ENCODE results near the gene HCN3. TPM values are rescaled to one million over a fixed set of nuclear protein-coding genes. Genes with fewer than 3 reads are reported as not detected.

HCN3 gene
- total and polyA plus RNA-seq, 2 of the 13 experiments (the other 11 are each of a cell fraction or from before 2014, with no cell fraction given), result 2.4 to 10.2 TPM

DNA sequence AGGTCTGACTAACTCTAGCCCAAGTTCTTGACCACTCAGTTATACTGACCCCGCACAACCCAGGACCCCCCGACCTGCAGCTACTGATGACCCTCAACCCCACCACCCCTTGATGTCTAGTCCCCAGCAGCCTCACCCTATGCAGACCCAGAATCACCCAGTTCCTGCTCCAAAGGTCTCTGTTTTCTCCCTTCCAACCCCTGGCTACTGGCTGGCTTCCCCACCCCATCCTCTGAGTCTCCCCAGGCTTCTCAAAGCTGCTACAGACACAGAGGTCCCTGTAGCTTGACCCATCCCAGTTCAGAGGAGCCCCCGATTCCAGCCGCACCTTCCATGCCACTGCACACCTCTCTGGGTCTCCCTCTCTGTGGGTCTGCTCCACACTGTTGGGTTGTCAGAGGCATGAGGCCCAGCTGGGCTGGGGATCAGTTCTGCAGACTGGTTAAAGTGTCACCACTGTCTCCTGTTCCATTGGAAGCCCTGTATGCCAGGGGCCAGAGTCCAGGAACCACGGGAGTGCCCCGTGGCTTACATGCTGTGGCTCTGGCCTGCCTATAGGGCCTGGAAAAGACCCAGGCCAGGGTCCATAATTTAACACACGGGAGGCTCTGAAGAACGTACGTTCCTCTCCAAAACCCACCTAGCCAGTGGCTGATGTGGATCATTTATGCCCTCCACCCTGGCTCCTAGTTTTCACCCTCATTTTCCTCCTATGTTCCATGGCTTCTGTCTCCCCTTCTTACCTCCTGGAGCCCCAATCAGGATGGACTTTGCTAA, 23.5 kb downstream of the HCN3 start (continued):
- TF ChIP-seq, protein P1, sequence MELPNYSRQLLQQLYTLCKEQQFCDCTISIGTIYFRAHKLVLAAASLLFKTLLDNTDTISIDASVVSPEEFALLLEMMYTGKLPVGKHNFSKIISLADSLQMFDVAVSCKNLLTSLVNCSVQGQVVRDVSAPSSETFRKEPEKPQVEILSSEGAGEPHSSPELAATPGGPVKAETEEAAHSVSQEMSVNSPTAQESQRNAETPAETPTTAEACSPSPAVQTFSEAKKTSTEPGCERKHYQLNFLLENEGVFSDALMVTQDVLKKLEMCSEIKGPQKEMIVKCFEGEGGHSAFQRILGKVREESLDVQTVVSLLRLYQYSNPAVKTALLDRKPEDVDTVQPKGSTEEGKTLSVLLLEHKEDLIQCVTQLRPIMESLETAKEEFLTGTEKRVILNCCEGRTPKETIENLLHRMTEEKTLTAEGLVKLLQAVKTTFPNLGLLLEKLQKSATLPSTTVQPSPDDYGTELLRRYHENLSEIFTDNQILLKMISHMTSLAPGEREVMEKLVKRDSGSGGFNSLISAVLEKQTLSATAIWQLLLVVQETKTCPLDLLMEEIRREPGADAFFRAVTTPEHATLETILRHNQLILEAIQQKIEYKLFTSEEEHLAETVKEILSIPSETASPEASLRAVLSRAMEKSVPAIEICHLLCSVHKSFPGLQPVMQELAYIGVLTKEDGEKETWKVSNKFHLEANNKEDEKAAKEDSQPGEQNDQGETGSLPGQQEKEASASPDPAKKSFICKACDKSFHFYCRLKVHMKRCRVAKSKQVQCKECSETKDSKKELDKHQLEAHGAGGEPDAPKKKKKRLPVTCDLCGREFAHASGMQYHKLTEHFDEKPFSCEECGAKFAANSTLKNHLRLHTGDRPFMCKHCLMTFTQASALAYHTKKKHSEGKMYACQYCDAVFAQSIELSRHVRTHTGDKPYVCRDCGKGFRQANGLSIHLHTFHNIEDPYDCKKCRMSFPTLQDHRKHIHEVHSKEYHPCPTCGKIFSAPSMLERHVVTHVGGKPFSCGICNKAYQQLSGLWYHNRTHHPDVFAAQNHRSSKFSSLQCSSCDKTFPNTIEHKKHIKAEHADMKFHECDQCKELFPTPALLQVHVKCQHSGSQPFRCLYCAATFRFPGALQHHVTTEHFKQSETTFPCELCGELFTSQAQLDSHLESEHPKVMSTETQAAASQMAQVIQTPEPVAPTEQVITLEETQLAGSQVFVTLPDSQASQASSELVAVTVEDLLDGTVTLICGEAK (IDR thresholded peaks at IDR 0.05), result no peak
- TF ChIP-seq, protein P1 (CRISPR knock-in tag; IDR thresholded peaks at IDR 0.05), result peak; percentile 78
- TF ChIP-seq, protein P2, sequence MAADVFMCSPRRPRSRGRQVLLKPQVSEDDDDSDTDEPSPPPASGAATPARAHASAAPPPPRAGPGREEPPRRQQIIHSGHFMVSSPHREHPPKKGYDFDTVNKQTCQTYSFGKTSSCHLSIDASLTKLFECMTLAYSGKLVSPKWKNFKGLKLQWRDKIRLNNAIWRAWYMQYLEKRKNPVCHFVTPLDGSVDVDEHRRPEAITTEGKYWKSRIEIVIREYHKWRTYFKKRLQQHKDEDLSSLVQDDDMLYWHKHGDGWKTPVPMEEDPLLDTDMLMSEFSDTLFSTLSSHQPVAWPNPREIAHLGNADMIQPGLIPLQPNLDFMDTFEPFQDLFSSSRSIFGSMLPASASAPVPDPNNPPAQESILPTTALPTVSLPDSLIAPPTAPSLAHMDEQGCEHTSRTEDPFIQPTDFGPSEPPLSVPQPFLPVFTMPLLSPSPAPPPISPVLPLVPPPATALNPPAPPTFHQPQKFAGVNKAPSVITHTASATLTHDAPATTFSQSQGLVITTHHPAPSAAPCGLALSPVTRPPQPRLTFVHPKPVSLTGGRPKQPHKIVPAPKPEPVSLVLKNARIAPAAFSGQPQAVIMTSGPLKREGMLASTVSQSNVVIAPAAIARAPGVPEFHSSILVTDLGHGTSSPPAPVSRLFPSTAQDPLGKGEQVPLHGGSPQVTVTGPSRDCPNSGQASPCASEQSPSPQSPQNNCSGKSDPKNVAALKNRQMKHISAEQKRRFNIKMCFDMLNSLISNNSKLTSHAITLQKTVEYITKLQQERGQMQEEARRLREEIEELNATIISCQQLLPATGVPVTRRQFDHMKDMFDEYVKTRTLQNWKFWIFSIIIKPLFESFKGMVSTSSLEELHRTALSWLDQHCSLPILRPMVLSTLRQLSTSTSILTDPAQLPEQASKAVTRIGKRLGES (CRISPR knock-in tag; IDR thresholded peaks at IDR 0.05; ENCODE audit: borderline replicate concordance), result peak; percentile 98
- no peak for TF ChIP-seq ZSCAN12 (CRISPR knock-in tag; IDR thresholded peaks at IDR 0.05)
- TF ChIP-seq, protein P3, sequence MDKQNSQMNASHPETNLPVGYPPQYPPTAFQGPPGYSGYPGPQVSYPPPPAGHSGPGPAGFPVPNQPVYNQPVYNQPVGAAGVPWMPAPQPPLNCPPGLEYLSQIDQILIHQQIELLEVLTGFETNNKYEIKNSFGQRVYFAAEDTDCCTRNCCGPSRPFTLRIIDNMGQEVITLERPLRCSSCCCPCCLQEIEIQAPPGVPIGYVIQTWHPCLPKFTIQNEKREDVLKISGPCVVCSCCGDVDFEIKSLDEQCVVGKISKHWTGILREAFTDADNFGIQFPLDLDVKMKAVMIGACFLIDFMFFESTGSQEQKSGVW (CRISPR knock-in tag; IDR thresholded peaks at IDR 0.05; ENCODE audit: borderline replicate concordance), result no peak
- peak; percentile 62 for TF ChIP-seq PHF8 (CRISPR knock-in tag; IDR thresholded peaks at IDR 0.05)
- peak; percentile 42; the same call in 1 of the 2 replicates for TF ChIP-seq ZSCAN31 (CRISPR knock-in tag; IDR thresholded peaks at IDR 0.05; ENCODE audit: low read depth)
- TF ChIP-seq, protein P4, sequence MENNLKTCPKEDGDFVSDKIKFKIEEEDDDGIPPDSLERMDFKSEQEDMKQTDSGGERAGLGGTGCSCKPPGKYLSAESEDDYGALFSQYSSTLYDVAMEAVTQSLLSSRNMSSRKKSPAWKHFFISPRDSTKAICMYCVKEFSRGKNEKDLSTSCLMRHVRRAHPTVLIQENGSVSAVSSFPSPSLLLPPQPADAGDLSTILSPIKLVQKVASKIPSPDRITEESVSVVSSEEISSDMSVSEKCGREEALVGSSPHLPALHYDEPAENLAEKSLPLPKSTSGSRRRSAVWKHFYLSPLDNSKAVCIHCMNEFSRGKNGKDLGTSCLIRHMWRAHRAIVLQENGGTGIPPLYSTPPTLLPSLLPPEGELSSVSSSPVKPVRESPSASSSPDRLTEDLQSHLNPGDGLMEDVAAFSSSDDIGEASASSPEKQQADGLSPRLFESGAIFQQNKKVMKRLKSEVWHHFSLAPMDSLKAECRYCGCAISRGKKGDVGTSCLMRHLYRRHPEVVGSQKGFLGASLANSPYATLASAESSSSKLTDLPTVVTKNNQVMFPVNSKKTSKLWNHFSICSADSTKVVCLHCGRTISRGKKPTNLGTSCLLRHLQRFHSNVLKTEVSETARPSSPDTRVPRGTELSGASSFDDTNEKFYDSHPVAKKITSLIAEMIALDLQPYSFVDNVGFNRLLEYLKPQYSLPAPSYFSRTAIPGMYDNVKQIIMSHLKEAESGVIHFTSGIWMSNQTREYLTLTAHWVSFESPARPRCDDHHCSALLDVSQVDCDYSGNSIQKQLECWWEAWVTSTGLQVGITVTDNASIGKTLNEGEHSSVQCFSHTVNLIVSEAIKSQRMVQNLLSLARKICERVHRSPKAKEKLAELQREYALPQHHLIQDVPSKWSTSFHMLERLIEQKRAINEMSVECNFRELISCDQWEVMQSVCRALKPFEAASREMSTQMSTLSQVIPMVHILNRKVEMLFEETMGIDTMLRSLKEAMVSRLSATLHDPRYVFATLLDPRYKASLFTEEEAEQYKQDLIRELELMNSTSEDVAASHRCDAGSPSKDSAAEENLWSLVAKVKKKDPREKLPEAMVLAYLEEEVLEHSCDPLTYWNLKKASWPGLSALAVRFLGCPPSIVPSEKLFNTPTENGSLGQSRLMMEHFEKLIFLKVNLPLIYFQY (CRISPR knock-in tag; IDR thresholded peaks at IDR 0.05; ENCODE audit: borderline replicate concordance), result peak; percentile 96
- TF ChIP-seq SMAD3 (CRISPR knock-in tag; IDR thresholded peaks at IDR 0.05), result peak; percentile 84
- peak; percentile 95 for TF ChIP-seq ZFY (CRISPR knock-in tag; IDR thresholded peaks at IDR 0.05)
